Hematopoietic multipotent progenitor cell treated with erythropoietin and hydrocortisone succinate and interleukin-3 and kit ligand, for 6 days (in vitro differentiated cells): Measurements from ENCODE around the gene GUCY2D.
A peak's percentile ranks its signal among the peaks of the same experiment; 100 is the strongest.
"Not testable (repeated sequence)": the region's sequence is repeated elsewhere in the genome, so short reads cannot be mapped to it uniquely, and the experiment has no call there.

ENCODE experiments used
- DNase-seq: peaks from one replicate; pipeline ENCODE4 v3.0.0-alpha.2; 2015

GUCY2D gene

GRCh38 chr17:8001976-8002720, at the start of gene GUCY2D:
Gene GUCY2D (plus strand): TSS chr17:8002615. CDS start chr17:8003048, 433 bp downstream.
- peak; percentile 63 for DNase-seq

- not testable (repeated sequence) for DNase-seq
Measured at GRCh38 chr17:7953266-7953665, 49.1 kb upstream of the GUCY2D start.

- DNase-seq = no peak
Measured at GRCh38 chr17:7955414-7956227, 46.8 kb upstream of the GUCY2D start.

GRCh38 chr17:7956228-7956965, 46.0 kb upstream of the GUCY2D start:
- DNase-seq = no peak

GRCh38 chr17:7959503-7960253, 42.7 kb upstream of the GUCY2D start:
- peak; percentile 77 for DNase-seq

- DNase-seq = peak; percentile 17
Measured at GRCh38 chr17:7961421-7961820, 41.0 kb upstream of the GUCY2D start.

GRCh38 chr17:7967751-7968150, 34.7 kb upstream of the GUCY2D start:
- peak; percentile 10 for DNase-seq

GRCh38 chr17:7969433-7969832, 33.0 kb upstream of the GUCY2D start:
- peak; percentile 76 for DNase-seq

- DNase-seq = no peak
Measured at GRCh38 chr17:7971651-7972050, 30.8 kb upstream of the GUCY2D start.

- peak; percentile 52 for DNase-seq
Measured at GRCh38 chr17:7972131-7972785, 30.2 kb upstream of the GUCY2D start.

- no peak for DNase-seq
Measured at GRCh38 chr17:7974638-7975131, 27.7 kb upstream of the GUCY2D start.

GRCh38 chr17:7977039-7977438, 25.4 kb upstream of the GUCY2D start:
- DNase-seq = no peak

- DNase-seq = no peak
Measured at GRCh38 chr17:7977805-7978204, 24.6 kb upstream of the GUCY2D start.

- peak; percentile 47 for DNase-seq
Measured at GRCh38 chr17:7982173-7982572, 20.2 kb upstream of the GUCY2D start.

GRCh38 chr17:7982666-7983065, 19.7 kb upstream of the GUCY2D start:
- DNase-seq = peak; percentile 47

- DNase-seq = no peak
Measured at GRCh38 chr17:7984904-7985303, 17.5 kb upstream of the GUCY2D start.

- no peak for DNase-seq
Measured at GRCh38 chr17:7987112-7987893, 15.1 kb upstream of the GUCY2D start.

- DNase-seq = peak; percentile 96
Measured at GRCh38 chr17:7988750-7989178, 13.7 kb upstream of the GUCY2D start.

GRCh38 chr17:7989781-7990655, 12.4 kb upstream of the GUCY2D start:
- peak; percentile 88 for DNase-seq

- DNase-seq = no peak
Measured at GRCh38 chr17:7992516-7992915, 9.9 kb upstream of the GUCY2D start.
